ENCODE results near the gene ACSL5. TPM values are rescaled to one million over a fixed set of nuclear protein-coding genes. Genes with fewer than 3 reads are reported as not detected.

The ACSL5 gene
- total and polyA plus RNA-seq, 2 of the 8 experiments (the other 6 are each of a cell fraction or from before 2014, with no cell fraction given), result not detected

DNA sequence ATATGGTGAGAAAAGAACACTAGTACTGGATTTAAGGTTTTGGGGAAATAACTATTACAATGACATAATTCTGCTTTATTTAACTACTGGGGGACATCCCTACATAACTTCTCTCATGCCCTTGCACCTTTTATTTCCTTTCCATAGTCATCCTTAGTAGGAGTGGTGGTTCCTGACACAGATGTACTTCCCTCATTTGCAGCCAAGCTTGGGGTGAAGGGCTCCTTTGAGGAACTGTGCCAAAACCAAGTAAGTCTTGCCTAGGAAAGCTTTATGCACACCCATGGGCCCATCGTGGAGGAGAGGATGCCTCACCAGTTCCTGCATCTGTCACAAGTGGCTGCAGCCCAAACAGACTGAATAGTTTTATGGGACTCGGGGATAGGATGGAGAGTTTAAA, 52.2 kb downstream of the ACSL5 start (continued):
- TF ChIP-seq, protein P1, sequence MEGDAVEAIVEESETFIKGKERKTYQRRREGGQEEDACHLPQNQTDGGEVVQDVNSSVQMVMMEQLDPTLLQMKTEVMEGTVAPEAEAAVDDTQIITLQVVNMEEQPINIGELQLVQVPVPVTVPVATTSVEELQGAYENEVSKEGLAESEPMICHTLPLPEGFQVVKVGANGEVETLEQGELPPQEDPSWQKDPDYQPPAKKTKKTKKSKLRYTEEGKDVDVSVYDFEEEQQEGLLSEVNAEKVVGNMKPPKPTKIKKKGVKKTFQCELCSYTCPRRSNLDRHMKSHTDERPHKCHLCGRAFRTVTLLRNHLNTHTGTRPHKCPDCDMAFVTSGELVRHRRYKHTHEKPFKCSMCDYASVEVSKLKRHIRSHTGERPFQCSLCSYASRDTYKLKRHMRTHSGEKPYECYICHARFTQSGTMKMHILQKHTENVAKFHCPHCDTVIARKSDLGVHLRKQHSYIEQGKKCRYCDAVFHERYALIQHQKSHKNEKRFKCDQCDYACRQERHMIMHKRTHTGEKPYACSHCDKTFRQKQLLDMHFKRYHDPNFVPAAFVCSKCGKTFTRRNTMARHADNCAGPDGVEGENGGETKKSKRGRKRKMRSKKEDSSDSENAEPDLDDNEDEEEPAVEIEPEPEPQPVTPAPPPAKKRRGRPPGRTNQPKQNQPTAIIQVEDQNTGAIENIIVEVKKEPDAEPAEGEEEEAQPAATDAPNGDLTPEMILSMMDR (IDR thresholded peaks at IDR 0.05; ENCODE audit: control extremely low read depth in 1 of 3, insufficient read depth in 1 of 3, low read depth in 1 of 3, low read length in 3 of 3), result no peak
- TF ChIP-seq POLR2AphosphoS5 (IDR thresholded peaks at IDR 0.05; ENCODE audit: low read depth, low read length) (no peak), NRF1 (IDR thresholded peaks at IDR 0.05; ENCODE audit: low read depth, low read length) (no peak), TAF7 (optimal IDR thresholded peaks at IDR 0.05; ENCODE audit: borderline replicate concordance, low read depth, low read length) (no peak), BACH1 (IDR thresholded peaks at IDR 0.05; ENCODE audit: low read length) (no peak), GABPA (IDR thresholded peaks at IDR 0.05; ENCODE audit: borderline replicate concordance, insufficient read depth, low read length) (no peak)
